ENCODE measurements around the gene NAA25.
"Not testable (repeated sequence)": the region's sequence is repeated elsewhere in the genome, so short reads cannot be mapped to it uniquely, and the experiment has no call there.

DNA sequence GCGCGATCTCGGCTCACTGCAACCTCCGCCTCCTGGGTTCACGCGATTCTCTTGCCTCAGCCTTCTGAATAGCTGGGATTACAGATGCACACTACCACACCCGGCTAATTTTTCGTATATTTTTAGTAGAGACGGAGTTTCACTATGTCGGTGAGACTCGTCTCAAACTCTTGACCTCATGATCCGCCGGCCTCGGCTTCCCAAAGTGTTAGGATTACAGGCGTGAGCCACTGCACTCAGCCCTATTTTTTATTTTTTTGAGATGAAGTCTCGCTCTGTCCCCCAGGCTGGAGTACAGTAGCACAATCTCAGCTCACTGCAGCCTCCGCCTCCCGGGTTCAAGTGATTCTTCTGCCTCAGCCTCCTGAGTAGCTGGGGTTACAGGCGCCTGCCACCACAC lies 5.8 kb downstream of the NAA25 start:
- not testable (repeated sequence) for TF ChIP-seq POLR2A (IDR thresholded peaks at IDR 0.05; ENCODE audit: low read depth, low read length); POLR2AphosphoS5 (IDR thresholded peaks at IDR 0.05; ENCODE audit: low read depth, low read length); SPI1 (IDR thresholded peaks at IDR 0.05; ENCODE audit: low read depth, low read length); PAX5 (IDR thresholded peaks at IDR 0.05; ENCODE audit: insufficient read depth, low read length, severe bottlenecking)

Data from GM12891 (cell line).